ENCODE data around the gene MCHR2. TPM values are rescaled to one million over a fixed set of nuclear protein-coding genes. Genes with fewer than 3 reads are reported as not detected.

The MCHR2 gene
- total RNA-seq, 2 donors from 2014 or later = not detected

GRCh38 chr6:99871641-99872040 lies 122.4 kb downstream of the MCHR2 start:
- H3K27me3 ChIP-seq (replicated peaks; ENCODE audit: insufficient read depth) = no peaks in the 10 kb centered on the region
- H3K4me3 ChIP-seq = no peak overlapping the region
- no peaks in the 10 kb centered on the region for H3K4me1 ChIP-seq (ENCODE audit: control insufficient read depth in 1 of 2, low read depth in 2 of 2)
- DNase-seq (ENCODE audit: low spot score) (no peak), ATAC-seq (ENCODE audit: insufficient number of reproducible peaks, low FRiP score, low read depth) (no peak)
- no peak overlapping the region for H3K27ac ChIP-seq
- no peaks in the 10 kb centered on the region for H3K36me3 ChIP-seq
- TF ChIP-seq CTCF (IDR thresholded peaks at IDR 0.05) = no peak
- H3K9me3 ChIP-seq = no peaks in the 10 kb centered on the region
